HepG2 (cell line): ENCODE measurements around the gene DAAM1. TPM values are rescaled to one million over a fixed set of nuclear protein-coding genes. Genes with fewer than 3 reads are reported as not detected.
A peak's percentile ranks its signal among the peaks of the same experiment; 100 is the strongest.

Experiments used
- ATAC-seq: fragments of 200-7000 bp; cut with Tn5 transposase; 3 replicates; pipeline ENCODE4 v1.9.1; 2020; ENCODE audit warnings: mild to moderate bottlenecking, moderate library complexity
- BruUV-seq: library from RNA; stranded (reverse); fragments of 400-500 nt; replicated peaks from 2 replicates; lab custom pipeline; 2021; lab: Mats Ljungman, UMichigan
- CTCF ChIA-PET: fragments of 300-600 bp; formaldehyde crosslinking; extraction: SDS; loops from one replicate; lab custom pipeline; 2021; ENCODE audit warnings: low total read pairs, inconsistent platforms, low intra/inter-chr PET ratio; lab: Yijun Ruan, JAX
- POLR2A ChIA-PET: fragments of 350-600 bp; sonication (Branson Sonifier 250); formaldehyde crosslinking; loops from one replicate; lab custom pipeline; 2020; ENCODE audit warnings: antibody characterized with exemption, inconsistent platforms; lab: Yijun Ruan, JAX
- DNase-seq: peaks from one replicate; pipeline ENCODE4 v3.0.0-alpha.2; 2015; ENCODE audit warnings: low spot score
- FAIRE-seq: peaks from 3 replicates; lab custom pipeline; 2011; peaks lifted over from hg19 to GRCh38; lab: Jason Lieb, UNC
- H2AFZ ChIP-seq: one replicate; pipeline ENCODE4 v1.6.1; 2011; ENCODE audit warnings: low read length, inconsistent platforms
- H3K27ac ChIP-seq: fragments of 300-600 bp; 3 replicates; pipeline ENCODE4 v1.8.0; 2011; ENCODE audit warnings: mixed run types, mild to moderate bottlenecking, mixed read lengths, low read length, inconsistent platforms; ENCODE audit not compliant: insufficient read depth; ENCODE audit errors: extremely low read length
- H3K27me3 ChIP-seq, 2 experiments: fragments of 200-600 bp in 1 of 2; 2 replicates in 1 of 2; 3 replicates in 1 of 2; pipeline versions ENCODE4 v1.6.0 to v1.8.0; 2011; ENCODE audit warnings: low read length in 2 of 2, mild to moderate bottlenecking in 2 of 2, moderate library complexity in 2 of 2, inconsistent platforms in 1 of 2; ENCODE audit not compliant: insufficient read depth in 2 of 2, control insufficient read depth in 1 of 2
- H3K36me3 ChIP-seq, 2 experiments: fragments of 200-600 bp in 1 of 2; replicated peaks in 1 of 2; 2 replicates in 1 of 2; 3 replicates in 1 of 2; pipeline versions ENCODE4 v1.5.1 to v1.8.0; 2011; ENCODE audit warnings: low read length in 2 of 2, inconsistent platforms in 1 of 2; ENCODE audit not compliant: insufficient read depth in 2 of 2, control insufficient read depth in 1 of 2
- H3K4me1 ChIP-seq: 2 replicates; pipeline ENCODE4 v1.5.1; 2012; ENCODE audit warnings: low read length, inconsistent platforms; ENCODE audit not compliant: insufficient read depth
- H3K4me2 ChIP-seq: 2 replicates; pipeline ENCODE4 v1.6.0; 2011; ENCODE audit warnings: low read depth, low read length, inconsistent platforms
- H3K4me3 ChIP-seq, 3 experiments: fragments of 200-600 bp in 1 of 3; sonication (generic), shearing (Covaris generic) in 1 of 3; replicated peaks in 1 of 3; 2 replicates each; pipeline ENCODE4 v1.5.1; 2011 to 2016; ENCODE audit warnings: low read length in 3 of 3, inconsistent platforms in 2 of 3, low read depth in 2 of 3, mild to moderate bottlenecking in 2 of 3, control low read depth in 1 of 3, mixed read lengths in 1 of 3; ENCODE audit not compliant: insufficient read depth in 1 of 3
- H3K79me2 ChIP-seq: one replicate; pipeline ENCODE4 v1.6.1; 2011; ENCODE audit warnings: low read length, inconsistent platforms; ENCODE audit not compliant: insufficient read depth
- H3K9ac ChIP-seq: 2 replicates; pipeline ENCODE4 v1.6.0; 2011; ENCODE audit warnings: mild to moderate bottlenecking, low read depth, low read length, inconsistent platforms; ENCODE audit not compliant: insufficient read depth
- H3K9me3 ChIP-seq: 2 replicates; pipeline ENCODE4 v1.5.1; 2012; ENCODE audit warnings: mild to moderate bottlenecking, low read length
- H4K20me1 ChIP-seq: 2 replicates; pipeline ENCODE4 v1.6.0; 2011; ENCODE audit warnings: inconsistent platforms, mild to moderate bottlenecking, low read length, moderate library complexity; ENCODE audit not compliant: insufficient read depth
- CEBPB ChIP-seq: IDR thresholded peaks from 2 replicates; pipeline ENCODE4 v1.6.1; 2011; ENCODE audit warnings: low read depth, low read length, improper control_type of control experiment, borderline replicate concordance
- CEBPG ChIP-seq: IDR thresholded peaks from 2 replicates; pipeline ENCODE4 v1.6.1; 2016
- HOXA3 ChIP-seq: sonication (generic); formaldehyde crosslinking; IDR thresholded peaks from 2 replicates; pipeline ENCODE4 v1.5.0; 2020; ENCODE audit warnings: missing genetic modification reagents
- ZBTB1 ChIP-seq: sonication (generic); formaldehyde crosslinking; IDR thresholded peaks from 2 replicates; pipeline ENCODE4 v1.4.0; 2020; ENCODE audit warnings: missing genetic modification reagents, borderline replicate concordance
- ZFP36L1 ChIP-seq: sonication (generic); formaldehyde crosslinking; IDR thresholded peaks from 2 replicates; pipeline ENCODE4 v1.8.0; 2022; ENCODE audit warnings: mild to moderate bottlenecking, missing genetic modification reagents, moderate library complexity
- ZNF652 ChIP-seq: IDR thresholded peaks from 2 replicates; pipeline ENCODE4 v1.6.1; 2016; ENCODE audit warnings: low read depth, borderline replicate concordance
- WGBS: methylation state at CpG from one replicate; pipeline ENCODE4 v1.1.6; 2017; ENCODE audit warnings: low lambda C conversion rate; 5-methylcytosine and 5-hydroxymethylcytosine counted together
- in situ Hi-C: cut with HindIII; loops from 2 replicates; pipeline ENCODE4 v1.10.0; 2017; ENCODE audit warnings: low pct_unique_long_range_greater_than_20kb; ENCODE audit not compliant: extremely low pct_ligation_motif_present
- intact Hi-C: fragments of 100-400 bp; cut with micrococcal nuclease; formaldehyde crosslinking; loops from one replicate; pipeline ENCODE4 v1.10.0; 2022; ENCODE audit not compliant: unreplicated experiment
- polyA plus RNA-seq, 8 experiments: library from polyadenylated mRNA; depleted of rRNA in 3 of 8; stranded (reverse) in 7 of 8; unstranded in 1 of 8; fragments of >200 nt; fragmentation: Illumina TruSeq in 4 of 8; extraction: Trizol in 4 of 8; gene quantifications; 2 replicates each; pipeline versions ENCODE4 v1.2.1 to v1.2.3, GENCODE V29; 2011 to 2016; ENCODE audit warnings: low read depth in 4 of 8, missing spikeins in 1 of 8, mixed read lengths in 1 of 8; ENCODE audit not compliant: insufficient read depth in 1 of 8
- total RNA-seq, 5 experiments: library from RNA; depleted of rRNA; stranded (reverse); fragments of >200 nt; fragmentation: Illumina TruSeq; extraction: Trizol; gene quantifications; 2 replicates each; pipeline ENCODE4 v1.2.3, GENCODE V29; 2016; ENCODE audit warnings: low read depth in 1 of 5
- TF ChIP-seq, protein P1 (sequence below): sonication (generic); formaldehyde crosslinking; IDR thresholded peaks from 2 replicates; pipeline ENCODE4 v1.4.0; 2020; ENCODE audit warnings: missing genetic modification reagents
- TF ChIP-seq, protein P2 (sequence below): sonication (generic); formaldehyde crosslinking; IDR thresholded peaks from 2 replicates; pipeline ENCODE4 v1.5.0; 2020; ENCODE audit warnings: missing genetic modification reagents

Gene DAAM1
- total and polyA plus RNA-seq, 2 of the 13 experiments (the other 11 are each of a cell fraction or from before 2014, with no cell fraction given), result 10.9 to 24.5 TPM

DNA sequence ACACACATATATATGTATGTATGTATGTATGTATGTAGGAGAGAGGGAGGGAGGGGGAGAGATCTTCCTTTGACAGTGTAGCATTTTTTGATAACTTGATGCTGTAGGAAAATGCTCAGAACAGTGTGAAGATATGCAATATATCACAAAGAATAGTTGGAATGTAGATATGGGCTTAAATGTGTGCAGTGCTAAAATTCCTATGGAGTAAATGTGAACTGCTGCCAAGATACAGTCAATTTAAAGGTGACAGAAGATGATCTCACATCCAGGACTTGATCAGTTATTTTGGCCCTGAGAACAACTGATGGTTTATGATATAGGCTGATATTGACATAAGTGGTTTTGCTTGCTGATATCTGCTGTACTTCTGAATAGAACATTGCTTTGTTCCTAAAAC, 84.2 kb downstream of the DAAM1 start:
- POLR2A ChIA-PET, result no interaction called here
- in situ Hi-C loops (no loop called here), intact Hi-C loops (no loop called here)
- Histone ChIP-seq H3K27me3 (no peaks in the 10 kb centered on the region), H2AFZ (no peak overlapping the region), H3K4me3 (no peak overlapping the region), H4K20me1 (no peaks in the 10 kb centered on the region), H3K9me3 (no peaks in the 10 kb centered on the region), H3K36me3 (peaks cover 2 to 9% of the 10 kb centered on the region in 2 experiments; a peak in 2 of 5 replicates), H3K9ac (no peak overlapping the region), H3K79me2 (no peaks in the 10 kb centered on the region)
- DNase-seq (no peak), ATAC-seq (no peak), FAIRE-seq (no peak)
- CTCF ChIA-PET, result no interaction called here
- TF ChIP-seq ZBTB1 (CRISPR knock-in tag) (no peak), ZFP36L1 (no peak), HOXA3 (CRISPR knock-in tag) (no peak)
- TF ChIP-seq, protein P1, sequence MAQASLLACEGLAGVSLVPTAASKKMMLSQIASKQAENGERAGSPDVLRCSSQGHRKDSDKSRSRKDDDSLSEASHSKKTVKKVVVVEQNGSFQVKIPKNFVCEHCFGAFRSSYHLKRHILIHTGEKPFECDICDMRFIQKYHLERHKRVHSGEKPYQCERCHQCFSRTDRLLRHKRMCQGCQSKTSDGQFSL, result no peak
- TF ChIP-seq, protein P2, sequence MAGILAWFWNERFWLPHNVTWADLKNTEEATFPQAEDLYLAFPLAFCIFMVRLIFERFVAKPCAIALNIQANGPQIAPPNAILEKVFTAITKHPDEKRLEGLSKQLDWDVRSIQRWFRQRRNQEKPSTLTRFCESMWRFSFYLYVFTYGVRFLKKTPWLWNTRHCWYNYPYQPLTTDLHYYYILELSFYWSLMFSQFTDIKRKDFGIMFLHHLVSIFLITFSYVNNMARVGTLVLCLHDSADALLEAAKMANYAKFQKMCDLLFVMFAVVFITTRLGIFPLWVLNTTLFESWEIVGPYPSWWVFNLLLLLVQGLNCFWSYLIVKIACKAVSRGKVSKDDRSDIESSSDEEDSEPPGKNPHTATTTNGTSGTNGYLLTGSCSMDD (CRISPR knock-in tag), result no peak
- TF ChIP-seq, all 625 proteins: peak for 0
- H3K4me2 ChIP-seq, result no peak overlapping the region
- H3K27ac ChIP-seq, result no peak overlapping the region
- peaks cover 22% of the 10 kb centered on the region for H3K4me1 ChIP-seq
- BruUV-seq, result no TSS peak

DNA sequence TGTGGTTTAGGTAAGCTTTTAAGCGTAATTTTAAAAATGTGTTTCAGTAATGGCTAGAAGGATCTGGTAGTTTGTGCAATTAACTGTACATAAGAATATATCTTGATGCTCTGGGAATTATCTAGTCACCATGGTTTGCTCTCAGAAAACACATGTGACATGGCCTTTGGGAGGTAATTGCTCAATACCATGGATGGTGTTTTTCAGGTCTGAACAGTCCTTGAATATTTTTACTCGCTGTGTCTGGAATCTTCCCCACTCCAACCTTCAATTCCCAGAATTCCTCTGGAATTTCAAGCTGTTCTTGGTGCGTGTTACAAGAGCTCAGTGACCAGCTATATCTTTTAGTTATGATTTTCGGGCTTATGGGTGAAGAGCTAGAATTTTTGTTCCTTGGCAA, 85.3 kb downstream of the DAAM1 start:
- in situ Hi-C loops, result no loop called here
- no TSS peak for BruUV-seq
- WGBS, result 96% methylated on average over 4 of the region's 4 CpGs
- POLR2A ChIA-PET, result no interaction called here
- H2AFZ ChIP-seq, result no peak overlapping the region
- no peaks in the 10 kb centered on the region for H3K27me3 ChIP-seq
- H3K9ac ChIP-seq, result no peak overlapping the region
- DNase-seq (no peak), FAIRE-seq (no peak), ATAC-seq (no peak)
- TF ChIP-seq CEBPB (peak; percentile 67; the same call in 1 of the 2 replicates), ZNF652 (CRISPR knock-in tag) (no peak), CEBPG (peak; percentile 54)
- peaks cover 2 to 6% of the 10 kb centered on the region in 2 experiments; a peak in 2 of 5 replicates for H3K36me3 ChIP-seq
- H3K4me1 ChIP-seq, result peaks cover 33% of the 10 kb centered on the region
- H3K9me3 ChIP-seq, result no peaks in the 10 kb centered on the region
- H3K4me2 ChIP-seq, result no peak overlapping the region
- CTCF ChIA-PET, result no interaction called here
- H4K20me1 ChIP-seq, result no peaks in the 10 kb centered on the region
- intact Hi-C loops, result no loop called here
- H3K4me3 ChIP-seq, result no peak overlapping the region
- H3K79me2 ChIP-seq, result no peaks in the 10 kb centered on the region
- no peak overlapping the region for H3K27ac ChIP-seq
